Nephron progenitor cell (in vitro differentiated cells): ENCODE measurements around the gene NUP42.

Source experiments
- DNase-seq: peaks from one replicate; pipeline ENCODE4 v3.0.0; 2021
- H3K27ac Mint-ChIP-seq: 2 replicates; pipeline ENCODE4 v1.8.0; 2021; ENCODE audit warnings: mild to moderate bottlenecking, moderate library complexity, mixed read lengths
- H3K27me3 Mint-ChIP-seq: 2 replicates; pipeline ENCODE4 v1.8.0; 2021; ENCODE audit warnings: mild to moderate bottlenecking, low read depth, mixed read lengths; ENCODE audit not compliant: poor library complexity
- H3K36me3 Mint-ChIP-seq: 2 replicates; pipeline ENCODE4 v1.8.0; 2021; ENCODE audit warnings: low read depth, mixed read lengths
- H3K4me1 Mint-ChIP-seq: 2 replicates; pipeline ENCODE4 v1.8.0; 2021; ENCODE audit warnings: mixed read lengths
- H3K4me3 Mint-ChIP-seq: 2 replicates; pipeline ENCODE4 v1.8.0; 2021; ENCODE audit warnings: mild to moderate bottlenecking, moderate library complexity, mixed read lengths
- H3K9me3 Mint-ChIP-seq: 2 replicates; pipeline ENCODE4 v1.8.0; 2021; ENCODE audit warnings: mild to moderate bottlenecking, moderate library complexity, mixed read lengths
- TF ChIP-seq, protein P1 (sequence below): fragments of 200-600 bp; sonication (generic); IDR thresholded peaks from 2 replicates; pipeline ENCODE4 v1.5.0; 2021; ENCODE audit warnings: antibody characterized with exemption

NUP42 gene

DNA sequence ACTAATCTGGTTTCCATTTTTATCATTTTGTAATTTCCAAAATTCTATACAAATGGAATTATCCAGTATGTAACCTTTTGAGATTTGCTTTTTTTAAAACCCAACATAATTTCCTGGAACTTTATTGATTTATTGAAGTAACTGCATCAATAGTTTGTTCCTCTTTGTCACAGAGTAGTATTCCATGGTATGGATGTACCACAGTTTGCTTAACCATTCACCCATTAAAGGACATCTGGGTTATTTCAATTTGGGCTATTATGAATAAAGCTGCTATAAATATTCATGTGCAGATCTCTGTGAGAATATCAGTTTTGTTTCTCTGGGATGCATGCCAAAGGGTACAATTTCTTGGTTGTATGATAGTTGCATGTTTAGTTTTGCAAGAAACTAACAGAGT is 67.6 kb downstream of the NUP42 start:
- TF ChIP-seq, protein P1, sequence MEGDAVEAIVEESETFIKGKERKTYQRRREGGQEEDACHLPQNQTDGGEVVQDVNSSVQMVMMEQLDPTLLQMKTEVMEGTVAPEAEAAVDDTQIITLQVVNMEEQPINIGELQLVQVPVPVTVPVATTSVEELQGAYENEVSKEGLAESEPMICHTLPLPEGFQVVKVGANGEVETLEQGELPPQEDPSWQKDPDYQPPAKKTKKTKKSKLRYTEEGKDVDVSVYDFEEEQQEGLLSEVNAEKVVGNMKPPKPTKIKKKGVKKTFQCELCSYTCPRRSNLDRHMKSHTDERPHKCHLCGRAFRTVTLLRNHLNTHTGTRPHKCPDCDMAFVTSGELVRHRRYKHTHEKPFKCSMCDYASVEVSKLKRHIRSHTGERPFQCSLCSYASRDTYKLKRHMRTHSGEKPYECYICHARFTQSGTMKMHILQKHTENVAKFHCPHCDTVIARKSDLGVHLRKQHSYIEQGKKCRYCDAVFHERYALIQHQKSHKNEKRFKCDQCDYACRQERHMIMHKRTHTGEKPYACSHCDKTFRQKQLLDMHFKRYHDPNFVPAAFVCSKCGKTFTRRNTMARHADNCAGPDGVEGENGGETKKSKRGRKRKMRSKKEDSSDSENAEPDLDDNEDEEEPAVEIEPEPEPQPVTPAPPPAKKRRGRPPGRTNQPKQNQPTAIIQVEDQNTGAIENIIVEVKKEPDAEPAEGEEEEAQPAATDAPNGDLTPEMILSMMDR = no peak

More for the DNA sequence above, 67.6 kb downstream of the NUP42 start:
- peaks cover 24% of the 10 kb centered on the region for H3K9me3 Mint-ChIP-seq
- H3K4me1 Mint-ChIP-seq = no peaks in the 10 kb centered on the region
- no peak overlapping the region for H3K4me3 Mint-ChIP-seq
- DNase-seq = no peak
- no peak overlapping the region for H3K27ac Mint-ChIP-seq
- H3K36me3 Mint-ChIP-seq = no peaks in the 10 kb centered on the region
- H3K27me3 Mint-ChIP-seq = peaks cover 16% of the 10 kb centered on the region
